Endothelial cell of umbilical vein (primary cell): ENCODE measurements around the gene PITPNM3. TPM values are rescaled to one million over a fixed set of nuclear protein-coding genes. Genes with fewer than 3 reads are reported as not detected.

Experiments
- BruUV-seq: library from RNA; stranded (reverse); fragments of 400-500 nt; replicated peaks from 2 replicates; lab custom pipeline; 2021; lab: Mats Ljungman, UMichigan
- CTCF ChIA-PET: fragments of 300-600, 350-600 bp; sonication (Branson Sonifier 250); formaldehyde crosslinking; loops from one replicate; lab custom pipeline; 2021; ENCODE audit warnings: antibody characterized with exemption, inconsistent platforms; lab: Charles Lee
- POLR2A ChIA-PET: fragments of 300-600, 350-600 bp; sonication (Branson Sonifier 250); formaldehyde crosslinking; loops from one replicate; lab custom pipeline; 2021; ENCODE audit warnings: antibody characterized with exemption, inconsistent platforms; lab: Charles Lee
- DNase-seq: peaks from one replicate; pipeline ENCODE4 v3.0.0-alpha.2; 2011; ENCODE audit warnings: low read depth, low spot score
- FAIRE-seq: peaks from 2 replicates; lab custom pipeline; 2011; peaks lifted over from hg19 to GRCh38; lab: Jason Lieb, UNC
- H2AFZ ChIP-seq: 2 replicates; pipeline ENCODE4 v1.6.0; 2012; ENCODE audit warnings: low read depth, low read length, control low read depth, inconsistent platforms
- H3K27ac ChIP-seq: 2 replicates; pipeline ENCODE4 v1.5.1; 2011; ENCODE audit warnings: low read depth, mild to moderate bottlenecking, control low read depth, low read length, moderate library complexity; ENCODE audit not compliant: insufficient read depth
- H3K27me3 ChIP-seq, 2 experiments: 2 replicates each; pipeline versions ENCODE4 v1.6.0 to v1.6.1; 2011; ENCODE audit warnings: low read length in 2 of 2, mixed read lengths in 1 of 2; ENCODE audit not compliant: control insufficient read depth in 2 of 2, insufficient read depth in 2 of 2
- H3K36me3 ChIP-seq, 2 experiments: 2 replicates in 1 of 2; 3 replicates in 1 of 2; pipeline ENCODE4 v1.5.1; 2011; ENCODE audit warnings: low read length in 2 of 2, mild to moderate bottlenecking in 1 of 2, moderate library complexity in 1 of 2; ENCODE audit not compliant: control insufficient read depth in 2 of 2, insufficient read depth in 2 of 2; ENCODE audit errors: extremely low read depth in 1 of 2
- H3K4me1 ChIP-seq: 3 replicates; pipeline ENCODE4 v1.5.1; 2011; ENCODE audit warnings: mild to moderate bottlenecking, low read length; ENCODE audit not compliant: control insufficient read depth, insufficient read depth; ENCODE audit errors: extremely low read depth
- H3K4me2 ChIP-seq: 2 replicates; pipeline ENCODE4 v1.6.1; 2011; ENCODE audit warnings: low read length, control low read depth, mixed read lengths; ENCODE audit not compliant: insufficient read depth
- H3K4me3 ChIP-seq, 3 experiments: fragments of 200-600 bp in 1 of 3; sonication (generic), shearing (Covaris generic) in 1 of 3; replicated peaks in 1 of 3; 2 replicates each; pipeline ENCODE4 v1.5.1; 2011 to 2016; ENCODE audit warnings: control low read depth in 3 of 3, low read length in 3 of 3, mild to moderate bottlenecking in 2 of 3, inconsistent platforms in 1 of 3, low read depth in 1 of 3, moderate library complexity in 1 of 3; ENCODE audit not compliant: insufficient read depth in 1 of 3
- H3K79me2 ChIP-seq: 2 replicates; pipeline ENCODE4 v1.6.0; 2012; ENCODE audit warnings: low read length, inconsistent platforms; ENCODE audit not compliant: control insufficient read depth, insufficient read depth
- H3K9ac ChIP-seq: replicated peaks from 2 replicates; pipeline ENCODE3; 2011; ENCODE audit warnings: low read length, control low read depth; ENCODE audit not compliant: insufficient read depth; ENCODE audit errors: extremely low read depth
- H3K9me1 ChIP-seq: replicated peaks from 3 replicates; pipeline ENCODE4 v1.6.0; 2011; ENCODE audit warnings: mild to moderate bottlenecking, low read length; ENCODE audit not compliant: control insufficient read depth, insufficient read depth; ENCODE audit errors: extremely low read depth
- H3K9me3 ChIP-seq: replicated peaks from 2 replicates; pipeline ENCODE4 v1.5.1; 2012; ENCODE audit warnings: low read length, inconsistent platforms; ENCODE audit not compliant: control insufficient read depth, insufficient read depth
- H4K20me1 ChIP-seq: replicated peaks from 2 replicates; pipeline ENCODE3; 2011; ENCODE audit warnings: mild to moderate bottlenecking, low read length; ENCODE audit not compliant: control insufficient read depth, insufficient read depth; ENCODE audit errors: extremely low read depth
- EZH2 ChIP-seq: IDR thresholded peaks from 2 replicates; pipeline ENCODE4 v1.6.1; 2012; ENCODE audit warnings: borderline replicate concordance, low read depth, mild to moderate bottlenecking, moderate library complexity, low read length, inconsistent platforms; ENCODE audit not compliant: severe bottlenecking
- FOS ChIP-seq: IDR thresholded peaks from 2 replicates; pipeline ENCODE4 v1.6.1; 2011; ENCODE audit warnings: mild to moderate bottlenecking, low read length, moderate library complexity, borderline replicate concordance; ENCODE audit not compliant: insufficient read depth
- GATA2 ChIP-seq: IDR thresholded peaks from 2 replicates; pipeline ENCODE4 v1.7.0; 2011; ENCODE audit warnings: low read depth, mild to moderate bottlenecking, moderate library complexity, mixed read lengths, low read length; ENCODE audit not compliant: insufficient read length, insufficient read depth
- JUN ChIP-seq: IDR thresholded peaks from 2 replicates; pipeline ENCODE4 v1.6.1; 2011; ENCODE audit warnings: borderline replicate concordance, low read depth; ENCODE audit not compliant: insufficient read length, insufficient read depth
- MAX ChIP-seq: IDR thresholded peaks from 2 replicates; pipeline ENCODE4 v1.6.1; 2011; ENCODE audit not compliant: insufficient read depth, insufficient read length
- MYC ChIP-seq: IDR thresholded peaks from one replicate; pipeline ENCODE4 v1.6.1; 2011; ENCODE audit warnings: mild to moderate bottlenecking, low read depth, low read length
- POLR2A ChIP-seq: IDR thresholded peaks from 2 replicates; pipeline ENCODE4 v1.6.1; 2012; ENCODE audit warnings: low read depth, mild to moderate bottlenecking, control low read depth, low read length
- POLR2AphosphoS5 ChIP-seq: IDR thresholded peaks from 2 replicates; pipeline ENCODE4 v1.6.1; 2012; ENCODE audit warnings: low read depth, mild to moderate bottlenecking, control low read depth, low read length, moderate library complexity; ENCODE audit not compliant: insufficient read depth
- dilution Hi-C: fragments of 300-500 bp; cut with MboI; formaldehyde crosslinking; loops from one replicate; pipeline ENCODE4 v1.15.0; 2019; ENCODE audit warnings: low sequenced_read_pairs; ENCODE audit not compliant: extremely low pct_ligation_motif_present
- intact Hi-C: fragments of 100-400 bp; cut with micrococcal nuclease; formaldehyde crosslinking; loops from one replicate; pipeline ENCODE4 v1.10.0; 2022
- polyA plus RNA-seq, 4 experiments: library from polyadenylated mRNA; depleted of rRNA in 3 of 4; stranded (reverse) in 3 of 4; unstranded in 1 of 4; fragments of >200 nt; gene quantifications; 2 replicates each; pipeline versions ENCODE4 v1.2.1 to v1.2.3, GENCODE V29; 2011 to 2012; ENCODE audit warnings: missing spikeins in 1 of 4
- total RNA-seq: library from RNA; stranded (reverse); gene quantifications from 2 replicates; pipeline ENCODE4 v1.2.3, GENCODE V29; 2021
- TF ChIP-seq, protein P1 (sequence below), 2 donors: IDR thresholded peaks; 1 replicate in 1 of 2; 2 replicates in 1 of 2; pipeline ENCODE4 v1.5.1; 2011; ENCODE audit warnings: low read length in 2 of 2, mild to moderate bottlenecking in 2 of 2, moderate library complexity in 2 of 2, control low read depth in 1 of 2, inconsistent platforms in 1 of 2, low read depth in 1 of 2; ENCODE audit not compliant: insufficient read depth in 1 of 2; ENCODE audit errors: extremely low read depth in 1 of 2

The PITPNM3 gene
- total and polyA plus RNA-seq, 2 donors (not counting 3 experiments of a cell fraction or from before 2014, with no cell fraction given), result 1.0 to 1.9 TPM

DNA sequence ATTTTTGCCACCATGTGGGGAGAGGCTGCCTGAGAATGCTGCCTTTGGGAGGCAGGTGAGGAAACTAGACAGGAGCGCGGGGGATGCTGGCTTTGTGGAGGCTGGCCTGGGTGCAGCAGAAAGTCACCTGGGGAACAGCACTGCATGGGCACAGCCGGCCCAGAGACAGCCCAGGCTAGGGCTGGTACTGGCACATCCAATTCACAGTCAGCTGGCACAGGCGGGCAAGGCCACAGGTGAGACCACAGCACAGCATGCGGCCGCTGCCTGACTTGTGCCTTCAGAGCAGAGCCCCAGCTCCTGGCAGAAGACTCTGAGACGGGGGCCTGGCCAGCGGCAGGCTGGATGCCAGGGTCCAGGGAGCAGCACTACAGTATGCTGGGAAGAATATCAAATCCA lies 16.6 kb upstream of the PITPNM3 start:
- BruUV-seq, result no TSS peak
- TF ChIP-seq POLR2A (no peak), GATA2 (no peak), MYC (no peak), EZH2 (no peak), MAX (no peak), POLR2AphosphoS5 (no peak), FOS (no peak), JUN (no peak)
- TF ChIP-seq, protein P1, sequence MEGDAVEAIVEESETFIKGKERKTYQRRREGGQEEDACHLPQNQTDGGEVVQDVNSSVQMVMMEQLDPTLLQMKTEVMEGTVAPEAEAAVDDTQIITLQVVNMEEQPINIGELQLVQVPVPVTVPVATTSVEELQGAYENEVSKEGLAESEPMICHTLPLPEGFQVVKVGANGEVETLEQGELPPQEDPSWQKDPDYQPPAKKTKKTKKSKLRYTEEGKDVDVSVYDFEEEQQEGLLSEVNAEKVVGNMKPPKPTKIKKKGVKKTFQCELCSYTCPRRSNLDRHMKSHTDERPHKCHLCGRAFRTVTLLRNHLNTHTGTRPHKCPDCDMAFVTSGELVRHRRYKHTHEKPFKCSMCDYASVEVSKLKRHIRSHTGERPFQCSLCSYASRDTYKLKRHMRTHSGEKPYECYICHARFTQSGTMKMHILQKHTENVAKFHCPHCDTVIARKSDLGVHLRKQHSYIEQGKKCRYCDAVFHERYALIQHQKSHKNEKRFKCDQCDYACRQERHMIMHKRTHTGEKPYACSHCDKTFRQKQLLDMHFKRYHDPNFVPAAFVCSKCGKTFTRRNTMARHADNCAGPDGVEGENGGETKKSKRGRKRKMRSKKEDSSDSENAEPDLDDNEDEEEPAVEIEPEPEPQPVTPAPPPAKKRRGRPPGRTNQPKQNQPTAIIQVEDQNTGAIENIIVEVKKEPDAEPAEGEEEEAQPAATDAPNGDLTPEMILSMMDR (IDR thresholded peaks at IDR 0.05; ENCODE audit: extremely low read depth in 1 of 2, insufficient read depth in 1 of 2, low read depth in 1 of 2, low read length in 2 of 2), result no peak
- Histone ChIP-seq H2AFZ (no peak overlapping the region), H3K9me1 (no peaks in the 10 kb centered on the region), H3K4me1 (peaks cover 14% of the 10 kb centered on the region), H3K4me2 (no peak overlapping the region), H3K36me3 (peaks cover 0 to 2% of the 10 kb centered on the region in 2 experiments), H3K27me3 (no peaks in the 10 kb centered on the region), H3K9me3 (no peaks in the 10 kb centered on the region), H3K79me2 (no peaks in the 10 kb centered on the region), H3K9ac (no peak overlapping the region), H3K27ac (no peak overlapping the region), H3K4me3 (no peak overlapping the region), H4K20me1 (no peaks in the 10 kb centered on the region)
- intact Hi-C loops, result no loop called here
- POLR2A ChIA-PET, result no interaction called here
- CTCF ChIA-PET, result interaction anchor here (5.9 kb wide), 1 partner anchor 100 kb away, joined by 77 read pairs; no protein-coding TSS in a partner anchor
- no peak for FAIRE-seq
- dilution Hi-C loops, result no loop called here
- DNase-seq, result no peak
